Measurements from ENCODE around the gene ADTRP. TPM values are rescaled to one million over a fixed set of nuclear protein-coding genes. Genes with fewer than 3 reads are reported as not detected.

ADTRP gene
- total RNA-seq, 1 experiment from 2014 or later, result 2.1 TPM

GRCh38 chr6:11752360-11752759, 26.2 kb downstream of the ADTRP start:
- no peak for DNase-seq
- H3K4me3 ChIP-seq, result no peak overlapping the region
- H3K27me3 ChIP-seq, result no peaks in the 10 kb centered on the region
- peaks cover 3% of the 10 kb centered on the region; the same call in 1 of the 2 replicates for H3K9me3 ChIP-seq
- no peaks in the 10 kb centered on the region; the same call in 1 of the 2 replicates for H3K36me3 ChIP-seq

GRCh38 chr6:11750682-11751081, 27.9 kb downstream of the ADTRP start:
- no peaks in the 10 kb centered on the region for H3K27me3 ChIP-seq
- DNase-seq, result peak; percentile 56
- no peaks in the 10 kb centered on the region for H3K9me3 ChIP-seq
- no peak overlapping the region for H3K4me3 ChIP-seq
- no peaks in the 10 kb centered on the region; the same call in 1 of the 2 replicates for H3K36me3 ChIP-seq

- Histone ChIP-seq H3K36me3 (no peaks in the 10 kb centered on the region; the same call in 1 of the 2 replicates), H3K9me3 (peaks cover 5% of the 10 kb centered on the region; the same call in 1 of the 2 replicates), H3K27me3 (no peaks in the 10 kb centered on the region), H3K4me3 (no peak overlapping the region)
- DNase-seq, result no peak
Observed at GRCh38 chr6:11748591-11749210, 29.9 kb downstream of the ADTRP start.

GRCh38 chr6:11747021-11747420, 31.6 kb downstream of the ADTRP start:
- H3K4me3 ChIP-seq, result no peak overlapping the region
- DNase-seq, result no peak
- H3K36me3 ChIP-seq, result no peaks in the 10 kb centered on the region
- peaks cover 5% of the 10 kb centered on the region; the same call in 1 of the 2 replicates for H3K9me3 ChIP-seq
- H3K27me3 ChIP-seq, result no peaks in the 10 kb centered on the region

- Histone ChIP-seq H3K9me3 (peaks cover 5% of the 10 kb centered on the region; the same call in 1 of the 2 replicates), H3K4me3 (no peak overlapping the region), H3K27me3 (no peaks in the 10 kb centered on the region), H3K36me3 (no peaks in the 10 kb centered on the region)
- peak; percentile 91 for DNase-seq
Observed at GRCh38 chr6:11744753-11745152, 33.9 kb downstream of the ADTRP start.

GRCh38 chr6:11744101-11744500, 34.5 kb downstream of the ADTRP start:
- no peak overlapping the region for H3K4me3 ChIP-seq
- no peaks in the 10 kb centered on the region for H3K27me3 ChIP-seq
- no peaks in the 10 kb centered on the region for H3K36me3 ChIP-seq
- DNase-seq, result no peak
- H3K9me3 ChIP-seq, result peaks cover 5% of the 10 kb centered on the region; the same call in 1 of the 2 replicates

- DNase-seq, result no peak
- no peaks in the 10 kb centered on the region for H3K27me3 ChIP-seq
- no peaks in the 10 kb centered on the region for H3K36me3 ChIP-seq
- H3K9me3 ChIP-seq, result peaks cover 5% of the 10 kb centered on the region; the same call in 1 of the 2 replicates
- H3K4me3 ChIP-seq, result no peak overlapping the region
Observed at GRCh38 chr6:11740875-11741274, 37.7 kb downstream of the ADTRP start.

- H3K4me3 ChIP-seq, result no peak overlapping the region
- peaks cover 1% of the 10 kb centered on the region; the same call in 1 of the 2 replicates for H3K9me3 ChIP-seq
- H3K27me3 ChIP-seq, result no peaks in the 10 kb centered on the region
- no peak for DNase-seq
- no peaks in the 10 kb centered on the region for H3K36me3 ChIP-seq
Observed at GRCh38 chr6:11738661-11739375, 39.8 kb downstream of the ADTRP start.

- Histone ChIP-seq H3K27me3 (no peaks in the 10 kb centered on the region), H3K36me3 (no peaks in the 10 kb centered on the region), H3K9me3 (no peaks in the 10 kb centered on the region), H3K4me3 (no peak overlapping the region)
- DNase-seq, result no peak
Observed at GRCh38 chr6:11738234-11738633, 40.4 kb downstream of the ADTRP start.

- Histone ChIP-seq H3K9me3 (no peaks in the 10 kb centered on the region), H3K27me3 (no peaks in the 10 kb centered on the region), H3K36me3 (no peaks in the 10 kb centered on the region), H3K4me3 (no peak overlapping the region)
- no peak for DNase-seq
Observed at GRCh38 chr6:11736601-11737000, 42.0 kb downstream of the ADTRP start.

GRCh38 chr6:11734861-11735613, 43.6 kb downstream of the ADTRP start:
- no peak for DNase-seq
- Histone ChIP-seq H3K9me3 (no peaks in the 10 kb centered on the region), H3K27me3 (no peaks in the 10 kb centered on the region), H3K4me3 (no peak overlapping the region), H3K36me3 (no peaks in the 10 kb centered on the region)

- DNase-seq, result peak; percentile 85
- Histone ChIP-seq H3K27me3 (no peaks in the 10 kb centered on the region), H3K4me3 (no peak overlapping the region), H3K36me3 (no peaks in the 10 kb centered on the region), H3K9me3 (no peaks in the 10 kb centered on the region)
Observed at GRCh38 chr6:11732036-11732631, 46.5 kb downstream of the ADTRP start.

- Histone ChIP-seq H3K9me3 (no peaks in the 10 kb centered on the region), H3K27me3 (no peaks in the 10 kb centered on the region), H3K36me3 (no peaks in the 10 kb centered on the region), H3K4me3 (no peak overlapping the region)
- peak; percentile 18 for DNase-seq
Observed at GRCh38 chr6:11731423-11731822, 47.2 kb downstream of the ADTRP start.

- no peaks in the 10 kb centered on the region for H3K9me3 ChIP-seq
- no peak overlapping the region for H3K4me3 ChIP-seq
- no peaks in the 10 kb centered on the region for H3K27me3 ChIP-seq
- DNase-seq, result no peak
- no peaks in the 10 kb centered on the region for H3K36me3 ChIP-seq
Observed at GRCh38 chr6:11730641-11731040, 48.0 kb downstream of the ADTRP start.

GRCh38 chr6:11729076-11729475, 49.5 kb downstream of the ADTRP start:
- Histone ChIP-seq H3K36me3 (no peaks in the 10 kb centered on the region), H3K9me3 (no peaks in the 10 kb centered on the region)

GRCh38 chr6:11727998-11728961, 50.3 kb downstream of the ADTRP start:
- no peaks in the 10 kb centered on the region for H3K9me3 ChIP-seq
- no peaks in the 10 kb centered on the region for H3K36me3 ChIP-seq
- no peaks in the 10 kb centered on the region for H3K27me3 ChIP-seq
- no peak overlapping the region for H3K4me3 ChIP-seq
- no peak for DNase-seq

More at GRCh38 chr6:11729076-11729475, 49.5 kb downstream of the ADTRP start:
- Histone ChIP-seq H3K27me3 (no peaks in the 10 kb centered on the region), H3K4me3 (no peak overlapping the region)
- no peak for DNase-seq
